Uterus (tissue), 2 donors: Measurements from ENCODE around the gene GTPBP2.

ENCODE experiments used
- POLR2A ChIP-seq, 2 donors: fragments of 450-650 bp; IDR thresholded peaks; one replicate each; pipeline ENCODE4 v1.6.1; 2016; ENCODE audit warnings: antibody characterized with exemption in 2 of 2, mild to moderate bottlenecking in 1 of 2, moderate library complexity in 1 of 2
- TF ChIP-seq, protein P1 (sequence below), 4 experiments: fragments of 200-600 bp in 2 of 4; fragments of 450-650 bp in 2 of 4; sonication (generic) in 2 of 4; IDR thresholded peaks; one replicate each; pipeline ENCODE4 v1.5.1; 2016 to 2019; ENCODE audit warnings: antibody characterized with exemption in 4 of 4, mild to moderate bottlenecking in 2 of 4, moderate library complexity in 1 of 4

- TF ChIP-seq, protein P1, sequence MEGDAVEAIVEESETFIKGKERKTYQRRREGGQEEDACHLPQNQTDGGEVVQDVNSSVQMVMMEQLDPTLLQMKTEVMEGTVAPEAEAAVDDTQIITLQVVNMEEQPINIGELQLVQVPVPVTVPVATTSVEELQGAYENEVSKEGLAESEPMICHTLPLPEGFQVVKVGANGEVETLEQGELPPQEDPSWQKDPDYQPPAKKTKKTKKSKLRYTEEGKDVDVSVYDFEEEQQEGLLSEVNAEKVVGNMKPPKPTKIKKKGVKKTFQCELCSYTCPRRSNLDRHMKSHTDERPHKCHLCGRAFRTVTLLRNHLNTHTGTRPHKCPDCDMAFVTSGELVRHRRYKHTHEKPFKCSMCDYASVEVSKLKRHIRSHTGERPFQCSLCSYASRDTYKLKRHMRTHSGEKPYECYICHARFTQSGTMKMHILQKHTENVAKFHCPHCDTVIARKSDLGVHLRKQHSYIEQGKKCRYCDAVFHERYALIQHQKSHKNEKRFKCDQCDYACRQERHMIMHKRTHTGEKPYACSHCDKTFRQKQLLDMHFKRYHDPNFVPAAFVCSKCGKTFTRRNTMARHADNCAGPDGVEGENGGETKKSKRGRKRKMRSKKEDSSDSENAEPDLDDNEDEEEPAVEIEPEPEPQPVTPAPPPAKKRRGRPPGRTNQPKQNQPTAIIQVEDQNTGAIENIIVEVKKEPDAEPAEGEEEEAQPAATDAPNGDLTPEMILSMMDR (IDR thresholded peaks at IDR 0.05): peak in 3 of 4 experiments; percentile 21 to 39 (median 21)
- peak; percentile 92 to 93 for TF ChIP-seq POLR2A (IDR thresholded peaks at IDR 0.05)
Observed at GRCh38 chr6:43575772-43576551, 53.1 kb downstream of the GTPBP2 start, which contains the start of the genes POLH and XPO5.
